ENCODE measurements around the gene SLC48A1.

GRCh38 chr12:47752552-47752951 is 20.5 kb upstream of the SLC48A1 start:
- no peak for TF ChIP-seq POLR2AphosphoS5 (IDR thresholded peaks at IDR 0.05; ENCODE audit: borderline replicate concordance, low read depth, low read length)
- no peak for TF ChIP-seq EZH2 (IDR thresholded peaks at IDR 0.05)
